ENCODE measurements around the gene GPS1.

- TF ChIP-seq PURB (CRISPR knock-in tag; IDR thresholded peaks at IDR 0.05; ENCODE audit: low read depth) (no peak), EP400 (IDR thresholded peaks at IDR 0.05) (no peak), ZFP30 (CRISPR knock-in tag; IDR thresholded peaks at IDR 0.05; ENCODE audit: borderline replicate concordance) (no peak), NRF1 (conservative IDR thresholded peaks at IDR 0.05 in 1 of 2, IDR thresholded peaks at IDR 0.05 in 1 of 2) (no peak), THRA (IDR thresholded peaks at IDR 0.05) (no peak), SMARCE1 (IDR thresholded peaks at IDR 0.05) (no peak), MYC (IDR thresholded peaks at IDR 0.05; ENCODE audit: low read depth, low read length) (no peak), MYC (CRISPR knock-in tag; IDR thresholded peaks at IDR 0.05; ENCODE audit: borderline replicate concordance, low read depth) (no peak)
Measured at GRCh38 chr17:82053556-82054263, 2.0 kb downstream of the GPS1 start.

Measured in K562 (cell line).